Ishikawa (cell line): ENCODE data around the gene CALHM2.

ENCODE experiments used
- CEBPB ChIP-seq: IDR thresholded peaks from 2 replicates; pipeline ENCODE4 v1.6.1; 2012
- CREB1 ChIP-seq: IDR thresholded peaks from 2 replicates; pipeline ENCODE4 v1.6.1; 2012; ENCODE audit warnings: low read depth
- EGR1 ChIP-seq: IDR thresholded peaks from 2 replicates; pipeline ENCODE4 v1.6.1; 2012
- EP300 ChIP-seq: IDR thresholded peaks from 2 replicates; pipeline ENCODE4 v1.6.1; 2012; ENCODE audit warnings: borderline replicate concordance
- FOXM1 ChIP-seq: IDR thresholded peaks from 2 replicates; pipeline ENCODE4 v1.6.1; 2012; ENCODE audit warnings: low read depth, borderline replicate concordance
- NFIC ChIP-seq: IDR thresholded peaks from 2 replicates; pipeline ENCODE4 v1.6.1; 2012
- RAD21 ChIP-seq: IDR thresholded peaks from 2 replicates; pipeline ENCODE4 v1.6.1; 2012; ENCODE audit warnings: low read depth
- TAF1 ChIP-seq: IDR thresholded peaks from 2 replicates; pipeline ENCODE4 v1.6.1; 2012; ENCODE audit warnings: low read depth, mild to moderate bottlenecking
- TCF12 ChIP-seq: IDR thresholded peaks from 2 replicates; pipeline ENCODE4 v1.6.1; 2012; ENCODE audit warnings: low read depth
- TEAD4 ChIP-seq: IDR thresholded peaks from 2 replicates; pipeline ENCODE4 v1.6.1; 2012
- YY1 ChIP-seq: IDR thresholded peaks from 2 replicates; pipeline ENCODE4 v1.6.1; 2012; ENCODE audit warnings: low read depth
- ZBTB7A ChIP-seq: IDR thresholded peaks from 2 replicates; pipeline ENCODE4 v1.6.1; 2012; ENCODE audit warnings: low read depth
- TF ChIP-seq, protein P1 (sequence below): IDR thresholded peaks from 2 replicates; pipeline ENCODE4 v1.6.1; 2012; ENCODE audit warnings: low read depth, mild to moderate bottlenecking
- TF ChIP-seq, protein P2 (sequence below): IDR thresholded peaks from 2 replicates; pipeline ENCODE4 v1.6.1; 2012
- TF ChIP-seq, protein P3 (sequence below): IDR thresholded peaks from 2 replicates; pipeline ENCODE4 v1.6.1; 2012

The CALHM2 gene

DNA sequence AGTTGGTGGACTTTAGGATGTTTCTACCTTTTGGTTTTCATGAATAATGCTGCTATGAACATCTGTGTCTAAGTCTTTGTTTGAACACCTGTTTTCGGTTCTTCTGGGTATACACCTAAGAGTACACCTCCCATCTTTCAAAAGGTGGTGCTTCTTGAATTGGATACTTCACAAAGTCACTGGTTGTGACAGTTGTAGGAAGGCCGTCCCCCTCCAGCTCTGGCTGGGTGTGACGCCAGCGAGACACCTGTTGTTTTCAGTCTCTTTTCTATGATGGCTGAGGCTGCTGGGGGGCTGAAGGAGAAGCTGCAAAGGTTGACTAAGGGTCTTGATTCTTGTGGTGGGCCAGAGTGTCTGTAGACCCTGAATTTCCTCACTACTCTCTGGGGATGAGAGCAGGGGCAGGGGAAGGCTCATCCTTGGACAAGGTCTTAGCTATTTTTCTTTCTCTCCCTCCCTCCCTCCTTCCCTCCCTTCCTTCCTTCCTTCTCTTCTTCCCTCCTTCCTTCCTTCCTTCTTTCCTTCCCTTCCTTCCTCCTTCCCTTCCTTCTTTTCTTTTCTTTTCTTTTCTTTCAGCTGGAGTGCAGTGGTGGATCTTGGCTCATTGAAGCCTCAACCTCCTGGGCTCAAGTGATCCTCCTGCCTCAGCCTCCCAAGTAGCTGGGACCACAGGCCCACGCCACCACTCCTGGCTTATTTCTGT is 46.9 kb upstream of the CALHM2 start:
- TF ChIP-seq YY1 (no peak), ZBTB7A (no peak), EGR1 (no peak), CEBPB (no peak), EP300 (no peak), FOXM1 (no peak), RAD21 (no peak), TCF12 (no peak), CREB1 (no peak), NFIC (no peak), TAF1 (no peak), TEAD4 (no peak)
- TF ChIP-seq, protein P1, sequence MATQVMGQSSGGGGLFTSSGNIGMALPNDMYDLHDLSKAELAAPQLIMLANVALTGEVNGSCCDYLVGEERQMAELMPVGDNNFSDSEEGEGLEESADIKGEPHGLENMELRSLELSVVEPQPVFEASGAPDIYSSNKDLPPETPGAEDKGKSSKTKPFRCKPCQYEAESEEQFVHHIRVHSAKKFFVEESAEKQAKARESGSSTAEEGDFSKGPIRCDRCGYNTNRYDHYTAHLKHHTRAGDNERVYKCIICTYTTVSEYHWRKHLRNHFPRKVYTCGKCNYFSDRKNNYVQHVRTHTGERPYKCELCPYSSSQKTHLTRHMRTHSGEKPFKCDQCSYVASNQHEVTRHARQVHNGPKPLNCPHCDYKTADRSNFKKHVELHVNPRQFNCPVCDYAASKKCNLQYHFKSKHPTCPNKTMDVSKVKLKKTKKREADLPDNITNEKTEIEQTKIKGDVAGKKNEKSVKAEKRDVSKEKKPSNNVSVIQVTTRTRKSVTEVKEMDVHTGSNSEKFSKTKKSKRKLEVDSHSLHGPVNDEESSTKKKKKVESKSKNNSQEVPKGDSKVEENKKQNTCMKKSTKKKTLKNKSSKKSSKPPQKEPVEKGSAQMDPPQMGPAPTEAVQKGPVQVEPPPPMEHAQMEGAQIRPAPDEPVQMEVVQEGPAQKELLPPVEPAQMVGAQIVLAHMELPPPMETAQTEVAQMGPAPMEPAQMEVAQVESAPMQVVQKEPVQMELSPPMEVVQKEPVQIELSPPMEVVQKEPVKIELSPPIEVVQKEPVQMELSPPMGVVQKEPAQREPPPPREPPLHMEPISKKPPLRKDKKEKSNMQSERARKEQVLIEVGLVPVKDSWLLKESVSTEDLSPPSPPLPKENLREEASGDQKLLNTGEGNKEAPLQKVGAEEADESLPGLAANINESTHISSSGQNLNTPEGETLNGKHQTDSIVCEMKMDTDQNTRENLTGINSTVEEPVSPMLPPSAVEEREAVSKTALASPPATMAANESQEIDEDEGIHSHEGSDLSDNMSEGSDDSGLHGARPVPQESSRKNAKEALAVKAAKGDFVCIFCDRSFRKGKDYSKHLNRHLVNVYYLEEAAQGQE = no peak
- TF ChIP-seq, protein P2, sequence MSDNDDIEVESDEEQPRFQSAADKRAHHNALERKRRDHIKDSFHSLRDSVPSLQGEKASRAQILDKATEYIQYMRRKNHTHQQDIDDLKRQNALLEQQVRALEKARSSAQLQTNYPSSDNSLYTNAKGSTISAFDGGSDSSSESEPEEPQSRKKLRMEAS = no peak
- TF ChIP-seq, protein P3, sequence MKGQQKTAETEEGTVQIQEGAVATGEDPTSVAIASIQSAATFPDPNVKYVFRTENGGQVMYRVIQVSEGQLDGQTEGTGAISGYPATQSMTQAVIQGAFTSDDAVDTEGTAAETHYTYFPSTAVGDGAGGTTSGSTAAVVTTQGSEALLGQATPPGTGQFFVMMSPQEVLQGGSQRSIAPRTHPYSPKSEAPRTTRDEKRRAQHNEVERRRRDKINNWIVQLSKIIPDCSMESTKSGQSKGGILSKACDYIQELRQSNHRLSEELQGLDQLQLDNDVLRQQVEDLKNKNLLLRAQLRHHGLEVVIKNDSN = no peak

DNA sequence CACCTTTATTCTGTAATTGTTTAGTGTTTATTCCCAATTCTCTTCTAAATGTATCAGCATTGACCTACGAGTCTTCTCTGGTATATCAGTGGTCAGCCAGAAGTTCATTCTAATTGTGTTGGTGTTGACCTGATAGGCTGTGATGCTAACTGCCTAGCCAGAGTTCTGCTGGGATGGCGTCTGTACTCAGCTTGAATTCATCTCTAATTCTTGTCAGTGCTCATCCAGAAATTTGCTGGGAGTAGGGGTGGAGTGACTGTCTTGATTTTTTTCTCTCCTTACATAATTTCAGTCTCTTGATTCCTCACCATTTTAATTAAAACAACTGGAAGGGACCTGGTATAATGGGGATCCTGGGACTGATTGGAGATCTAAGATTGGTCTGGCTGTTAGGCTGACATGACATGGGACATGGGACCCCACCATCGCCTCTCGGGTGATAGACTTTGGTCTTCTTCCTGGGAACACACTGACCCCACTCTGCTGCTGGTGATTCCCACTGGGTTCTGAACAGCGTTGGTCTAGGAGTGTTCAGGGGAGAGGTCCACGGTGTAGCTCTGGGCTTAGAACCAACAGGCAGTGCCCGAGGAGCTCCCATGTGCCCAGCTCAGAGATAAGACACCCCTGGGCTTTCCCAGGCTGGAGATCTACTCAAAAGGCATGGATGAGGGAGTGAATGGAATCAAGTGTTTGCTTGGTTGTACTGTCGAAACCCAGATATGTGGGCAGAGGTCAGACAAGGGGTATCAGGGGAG is 45.2 kb upstream of the CALHM2 start:
- no peak for TF ChIP-seq TAF1
- TF ChIP-seq EGR1 = no peak
- no peak for TF ChIP-seq FOXM1
- no peak for TF ChIP-seq TEAD4
- TF ChIP-seq CREB1 = no peak
- TF ChIP-seq NFIC = no peak
- no peak for TF ChIP-seq RAD21
- no peak for TF ChIP-seq EP300
- TF ChIP-seq ZBTB7A = no peak
- no peak for TF ChIP-seq CEBPB
- TF ChIP-seq, protein P2 = no peak
- TF ChIP-seq, protein P1 = no peak

DNA sequence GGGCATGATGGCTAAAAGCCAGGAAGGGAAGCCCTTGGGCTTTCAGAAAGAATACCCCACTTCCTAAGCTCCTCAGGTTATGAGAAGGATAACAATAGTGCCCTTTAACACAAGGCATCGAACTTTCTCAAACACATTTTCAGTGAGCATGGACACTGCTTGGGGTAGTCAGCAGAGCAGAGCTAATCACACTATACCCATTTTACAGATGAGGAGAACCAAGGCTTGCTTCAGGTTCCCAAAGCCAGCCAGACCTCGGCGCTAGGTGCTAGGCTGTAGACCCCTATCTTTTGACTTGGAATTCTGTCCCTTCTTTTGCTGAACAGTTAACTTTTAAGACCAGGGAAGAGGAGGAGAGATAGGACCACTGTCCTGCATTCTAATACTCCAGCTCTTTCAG is 43.2 kb upstream of the CALHM2 start:
- no peak for TF ChIP-seq EGR1
- no peak for TF ChIP-seq YY1
- TF ChIP-seq ZBTB7A = no peak
- TF ChIP-seq FOXM1 = no peak
- TF ChIP-seq, protein P2 = no peak
- no peak for TF ChIP-seq CEBPB
- no peak for TF ChIP-seq NFIC
- TF ChIP-seq EP300 = no peak

DNA sequence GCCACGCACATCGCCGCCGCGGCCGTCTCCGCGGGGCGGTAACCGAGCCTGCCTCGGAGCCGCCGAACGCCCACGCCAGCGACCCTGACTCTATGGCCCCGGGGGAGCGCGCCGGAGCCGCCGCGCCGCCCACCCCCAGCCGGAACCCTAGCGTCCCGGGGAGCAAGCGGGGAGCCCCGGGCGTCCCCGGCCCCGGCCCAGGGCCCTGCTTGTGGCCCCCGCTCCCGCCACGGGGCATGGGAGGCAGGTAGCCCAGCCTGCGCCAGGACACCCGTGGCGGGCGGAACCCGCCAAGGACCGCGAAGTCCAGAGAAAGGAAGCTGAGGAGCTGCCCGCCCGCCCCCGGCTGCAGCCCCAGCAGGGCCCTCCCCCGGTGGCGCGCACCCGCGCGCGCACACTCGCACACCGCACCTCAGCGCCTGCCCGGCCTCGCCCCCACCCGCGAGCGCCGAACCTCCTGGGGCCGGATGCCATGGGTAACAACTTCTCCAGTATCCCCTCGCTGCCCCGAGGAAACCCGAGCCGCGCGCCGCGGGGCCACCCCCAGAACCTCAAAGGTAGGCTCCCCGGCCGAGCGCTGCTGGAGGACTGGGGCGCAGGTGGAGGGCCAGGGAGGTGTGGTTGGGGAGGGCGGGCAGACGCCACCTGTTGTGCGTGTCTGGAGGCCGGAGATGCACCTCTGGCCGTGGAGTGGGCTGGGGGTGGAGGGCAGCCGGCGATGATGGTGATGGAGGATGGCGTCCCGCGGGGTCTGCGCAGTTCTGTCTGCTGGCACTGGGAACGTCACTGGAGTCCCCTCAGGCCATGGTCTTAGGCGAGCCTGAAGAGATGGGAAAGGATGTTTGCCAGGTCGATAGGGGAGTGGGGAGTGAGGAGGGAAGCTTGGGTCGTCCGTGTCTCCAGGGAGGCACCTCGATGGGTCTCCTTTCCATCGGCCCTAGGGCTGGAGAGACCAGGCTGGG is 42.0 kb upstream of the CALHM2 start:
- TF ChIP-seq ZBTB7A (0 out of 2 replicates have a peak, but pooled peaks have one; percentile 70), EGR1 (peak; percentile 47; the same call in 1 of the 2 replicates)
- TF ChIP-seq, protein P2 = no peak

DNA sequence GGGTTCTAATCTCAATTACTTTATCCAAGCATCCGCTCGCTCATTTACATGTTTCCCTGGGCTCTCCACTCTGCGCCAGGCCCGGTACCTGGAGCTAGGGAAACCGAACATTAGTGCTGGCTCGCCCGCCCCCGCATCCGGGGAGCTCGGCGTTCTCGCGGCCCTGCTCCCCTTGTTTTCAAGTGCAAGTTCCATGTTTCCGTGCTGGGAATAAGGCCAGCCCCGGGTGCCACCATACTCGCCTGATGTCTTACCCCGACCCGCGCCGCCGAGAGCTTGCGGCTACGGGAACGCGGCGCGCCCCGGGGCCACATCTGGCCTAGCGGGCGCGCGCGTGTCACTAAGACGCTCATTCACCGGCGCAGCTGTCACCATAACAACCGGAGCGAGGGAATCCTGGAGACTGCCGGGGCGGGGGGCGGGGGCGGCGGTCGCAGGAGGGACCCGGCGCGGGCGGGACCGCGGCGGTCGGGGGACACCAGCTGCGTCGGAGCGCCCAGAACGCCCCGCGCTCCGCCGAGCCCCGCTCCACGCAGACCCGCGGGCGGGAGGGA is 41.3 kb upstream of the CALHM2 start, which contains the start of gene NEURL1:
Gene NEURL1, plus strand, starts transcription at position 344 of the 554 bp plus-strand sequence. CDS start 683 bp downstream, outside the sequence.
- peak; percentile 87 for TF ChIP-seq EGR1
- TF ChIP-seq, protein P3 = no peak
